ENCODE results near the gene RNASEH2C.
"Not testable (repeated sequence)": the region's sequence is repeated elsewhere in the genome, so short reads cannot be mapped to it uniquely, and the experiment has no call there.

The RNASEH2C gene

GRCh38 chr11:65720211-65720934 lies at the start of gene RNASEH2C:
TSS of gene RNASEH2C (minus strand) at chr11:65720798. CDS start at chr11:65720758, 40 bp downstream.
- H3K4me3 ChIP-seq (ENCODE audit: low read depth, low read length), result peak within 1 kb of the TSS; percentile 95
- peak; percentile 54 for DNase-seq (ENCODE audit: low read depth)
- no peak for TF ChIP-seq CTCF (IDR thresholded peaks at IDR 0.05; ENCODE audit: control insufficient read depth, extremely low read depth, insufficient read depth)

DNA sequence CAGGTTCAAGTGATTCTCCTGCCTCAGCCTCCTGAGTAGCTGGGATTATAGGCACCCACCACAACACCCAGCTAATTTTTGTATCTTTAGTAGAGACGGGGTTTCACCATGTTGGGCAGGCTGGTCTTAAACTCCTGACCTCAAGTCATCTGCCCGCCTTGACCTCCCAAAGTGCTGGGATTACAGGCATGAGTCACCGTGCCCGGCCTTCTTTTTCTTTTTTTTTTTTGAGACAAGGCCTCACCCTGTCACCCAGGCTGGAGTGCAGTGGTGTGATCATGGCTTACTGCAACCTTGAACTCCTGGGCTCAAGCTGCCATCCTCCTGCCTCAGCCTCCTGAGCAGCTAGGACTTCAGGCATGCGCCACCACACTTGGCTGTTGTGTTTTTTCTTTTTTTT lies 47.2 kb upstream of the RNASEH2C start:
- not testable (repeated sequence) for DNase-seq (ENCODE audit: low read depth)

GRCh38 chr11:65767406-65767805 lies 46.8 kb upstream of the RNASEH2C start:
- H3K4me3 ChIP-seq (ENCODE audit: low read depth, low read length), result no peak overlapping the region
- TF ChIP-seq CTCF (IDR thresholded peaks at IDR 0.05; ENCODE audit: control insufficient read depth, extremely low read depth, insufficient read depth), result no peak
- DNase-seq (ENCODE audit: low read depth), result no peak

More for the DNA sequence above, 47.2 kb upstream of the RNASEH2C start:
- not testable (repeated sequence) for H3K4me3 ChIP-seq (ENCODE audit: low read depth, low read length)

GRCh38 chr11:65766535-65766934 lies 45.9 kb upstream of the RNASEH2C start:
- DNase-seq (ENCODE audit: low read depth), result no peak
- no peak for TF ChIP-seq CTCF (IDR thresholded peaks at IDR 0.05; ENCODE audit: control insufficient read depth, extremely low read depth, insufficient read depth)
- H3K4me3 ChIP-seq (ENCODE audit: low read depth, low read length), result no peak overlapping the region

- no peak overlapping the region for H3K4me3 ChIP-seq (ENCODE audit: low read depth, low read length)
- no peak for DNase-seq (ENCODE audit: low read depth)
- no peak for TF ChIP-seq CTCF (IDR thresholded peaks at IDR 0.05; ENCODE audit: control insufficient read depth, extremely low read depth, insufficient read depth)
These were observed 43.8 kb upstream of the RNASEH2C start for GRCh38 chr11:65764434-65764833.

DNA sequence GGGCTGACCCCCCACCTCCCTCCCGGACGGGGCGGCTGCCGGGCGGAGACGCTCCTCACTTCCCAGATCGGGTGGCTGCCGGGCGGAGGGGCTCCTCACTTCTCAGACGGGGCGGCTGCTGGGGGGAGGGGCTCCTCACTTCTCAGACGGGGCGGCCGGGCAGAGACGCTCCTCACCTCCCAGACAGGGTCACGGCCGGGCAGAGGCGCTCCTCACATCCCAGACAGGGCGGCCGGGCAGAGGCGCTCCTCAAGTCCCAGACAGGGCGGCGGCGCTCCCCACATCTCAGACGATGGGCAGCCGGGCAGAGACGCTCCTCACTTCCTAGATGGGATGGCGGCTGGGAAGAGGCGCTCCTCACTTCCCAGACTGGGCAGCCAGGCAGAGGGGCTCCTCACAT lies 42.2 kb upstream of the RNASEH2C start:
- not testable (repeated sequence) for H3K4me3 ChIP-seq (ENCODE audit: low read depth, low read length); DNase-seq (ENCODE audit: low read depth)

DNA sequence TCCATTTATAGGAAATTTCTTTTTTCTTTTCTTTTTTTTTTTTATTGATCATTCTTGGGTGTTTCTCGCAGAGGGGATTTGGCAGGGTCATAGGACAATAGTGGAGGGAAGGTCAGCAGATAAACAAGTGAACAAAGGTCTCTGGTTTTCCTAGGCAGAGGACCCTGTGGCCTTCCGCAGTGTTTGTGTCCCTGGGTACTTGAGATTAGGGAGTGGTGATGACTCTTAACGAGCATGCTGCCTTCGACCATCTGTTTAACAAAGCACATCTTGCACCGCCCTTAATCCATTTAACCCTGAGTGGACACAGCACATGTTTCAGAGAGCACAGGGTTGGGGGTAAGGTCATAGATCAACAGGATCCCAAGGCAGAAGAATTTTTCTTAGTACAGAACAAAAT lies 41.6 kb upstream of the RNASEH2C start:
- H3K4me3 ChIP-seq (ENCODE audit: low read depth, low read length); DNase-seq (ENCODE audit: low read depth): not testable (repeated sequence)

- TF ChIP-seq CTCF (IDR thresholded peaks at IDR 0.05; ENCODE audit: control insufficient read depth, extremely low read depth, insufficient read depth), result no peak
- no peak overlapping the region for H3K4me3 ChIP-seq (ENCODE audit: low read depth, low read length)
- DNase-seq (ENCODE audit: low read depth), result no peak
These were observed 24.5 kb upstream of the RNASEH2C start for GRCh38 chr11:65745049-65745448.
